Activated CD8-positive, alpha-beta memory T cell treated with anti-CD3 and anti-CD28 coated beads, Interleukin-2, amount 10 ng/mL, durations not matched to agents 7 days and 5 days (primary cell): Measurements from ENCODE around the gene PTF1A. TPM values are rescaled to one million over a fixed set of nuclear protein-coding genes. Genes with fewer than 3 reads are reported as not detected.

Experiments
- ATAC-seq: fragments of 150-1000 bp; cut with Tn5 transposase; one replicate; pipeline ENCODE4 v1.10.0; 2021; ENCODE audit warnings: moderate library complexity
- CTCF ChIA-PET: fragments of 350-600 bp; sonication (Branson Sonifier 250); formaldehyde crosslinking; loops from one replicate; lab custom pipeline; 2021; ENCODE audit warnings: antibody characterized with exemption; lab: Charles Lee
- DNase-seq: peaks from one replicate; pipeline ENCODE4 v3.0.0-alpha.2; 2020
- H3K27ac Mint-ChIP-seq: one replicate; pipeline ENCODE4 v1.8.0; 2021; ENCODE audit warnings: mild to moderate bottlenecking, mixed read lengths
- H3K27me3 Mint-ChIP-seq: one replicate; pipeline ENCODE4 v1.8.0; 2021; ENCODE audit warnings: mixed read lengths
- H3K36me3 Mint-ChIP-seq: one replicate; pipeline ENCODE4 v1.8.0; 2021; ENCODE audit warnings: mild to moderate bottlenecking, mixed read lengths
- H3K4me1 Mint-ChIP-seq: one replicate; pipeline ENCODE4 v1.8.0; 2021; ENCODE audit warnings: mixed read lengths
- H3K4me3 Mint-ChIP-seq: one replicate; pipeline ENCODE4 v1.8.0; 2021; ENCODE audit warnings: mild to moderate bottlenecking, moderate library complexity, mixed read lengths
- H3K9me3 Mint-ChIP-seq: one replicate; pipeline ENCODE4 v1.8.0; 2022; ENCODE audit warnings: low read depth, mixed read lengths
- total RNA-seq, 2 experiments: library from RNA; stranded (reverse); gene quantifications; one replicate each; pipeline ENCODE4 v1.2.3, GENCODE V29; 2021

Gene PTF1A, protein sequence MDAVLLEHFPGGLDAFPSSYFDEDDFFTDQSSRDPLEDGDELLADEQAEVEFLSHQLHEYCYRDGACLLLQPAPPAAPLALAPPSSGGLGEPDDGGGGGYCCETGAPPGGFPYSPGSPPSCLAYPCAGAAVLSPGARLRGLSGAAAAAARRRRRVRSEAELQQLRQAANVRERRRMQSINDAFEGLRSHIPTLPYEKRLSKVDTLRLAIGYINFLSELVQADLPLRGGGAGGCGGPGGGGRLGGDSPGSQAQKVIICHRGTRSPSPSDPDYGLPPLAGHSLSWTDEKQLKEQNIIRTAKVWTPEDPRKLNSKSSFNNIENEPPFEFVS
- total RNA-seq: not detected

DNA sequence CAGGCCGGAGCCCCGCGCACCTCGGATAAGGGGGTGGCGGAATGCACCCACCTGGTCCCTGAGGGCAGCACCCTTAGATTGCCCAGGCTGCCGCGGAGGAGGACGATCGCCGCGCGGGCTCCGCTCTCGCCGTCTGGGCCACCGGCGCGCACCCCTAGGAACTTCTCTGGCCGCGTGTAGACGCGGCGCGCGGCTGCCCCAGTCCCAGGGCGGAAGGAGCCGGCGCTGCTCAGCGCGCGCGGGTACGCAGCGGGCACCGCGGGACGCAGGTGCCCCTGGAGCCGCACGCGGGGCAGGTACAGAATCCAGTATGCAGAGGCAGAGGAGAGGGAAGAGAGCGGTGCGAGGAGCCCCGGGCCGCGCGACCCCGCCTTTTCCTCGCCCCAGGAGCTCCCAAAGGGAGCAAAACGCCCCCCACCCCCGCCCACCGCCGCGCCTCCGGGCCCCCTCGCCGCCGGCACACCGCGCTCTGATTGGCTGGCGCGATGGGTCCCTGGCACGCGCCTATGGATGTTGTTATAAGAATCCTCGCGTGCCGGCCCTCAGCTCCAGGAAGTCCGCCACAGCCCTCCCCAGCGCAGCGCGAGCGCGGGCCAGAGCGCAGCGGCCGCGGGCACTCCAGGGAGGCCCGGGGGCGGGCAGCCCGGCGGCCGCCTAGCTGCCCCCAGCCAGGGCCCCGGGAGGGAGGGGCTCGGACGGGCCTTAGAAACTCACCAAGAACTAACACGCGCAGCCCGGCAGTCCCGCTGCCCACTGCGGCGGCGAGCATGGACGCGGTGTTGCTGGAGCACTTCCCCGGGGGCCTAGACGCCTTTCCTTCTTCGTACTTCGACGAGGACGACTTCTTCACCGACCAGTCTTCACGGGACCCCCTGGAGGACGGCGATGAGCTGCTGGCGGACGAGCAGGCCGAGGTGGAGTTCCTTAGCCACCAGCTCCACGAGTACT is at the start of gene PTF1A:
TSS of gene PTF1A (plus strand) at position 549 of the 948 bp plus-strand sequence. CDS start at position 768, 219 bp downstream.
- Mint-ChIP-seq H3K9me3 (no peaks in the 10 kb centered on the region), H3K4me1 (peaks cover 3% of the 10 kb centered on the region), H3K27ac (no peak within 1 kb of the TSS), H3K4me3 (no peak within 1 kb of the TSS), H3K36me3 (peaks cover 1% of the 10 kb centered on the region), H3K27me3 (peaks cover 79% of the 10 kb centered on the region)
- no peak for DNase-seq
- CTCF ChIA-PET: no interaction called here
- no peak for ATAC-seq

DNA sequence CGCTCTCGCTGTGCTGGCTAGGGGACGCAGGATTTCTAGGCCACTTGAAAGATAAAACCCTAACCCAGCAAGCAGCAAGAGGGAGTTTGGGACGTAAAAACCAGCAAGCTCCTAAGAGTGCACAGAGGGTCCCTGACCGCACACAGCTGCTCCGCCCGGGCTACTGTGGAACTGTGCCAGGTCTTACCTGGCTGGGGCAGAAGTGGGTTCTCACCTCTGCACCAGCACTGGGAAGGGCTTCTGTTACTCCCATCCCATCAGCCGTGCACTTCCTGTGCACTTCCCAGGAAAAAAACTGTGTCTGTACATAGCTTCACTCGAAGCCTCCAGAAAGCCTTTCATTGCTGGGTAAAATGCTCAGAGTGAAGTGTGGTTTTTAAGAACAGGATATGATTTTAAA is 45.9 kb upstream of the PTF1A start:
- no peak overlapping the region for H3K27ac Mint-ChIP-seq
- peaks cover 11% of the 10 kb centered on the region for H3K27me3 Mint-ChIP-seq
- ATAC-seq (no peak), DNase-seq (no peak)
- no peaks in the 10 kb centered on the region for H3K4me1 Mint-ChIP-seq
- CTCF ChIA-PET: no interaction called here
- H3K36me3 Mint-ChIP-seq: no peaks in the 10 kb centered on the region
- H3K9me3 Mint-ChIP-seq: no peaks in the 10 kb centered on the region
- H3K4me3 Mint-ChIP-seq: no peak overlapping the region

DNA sequence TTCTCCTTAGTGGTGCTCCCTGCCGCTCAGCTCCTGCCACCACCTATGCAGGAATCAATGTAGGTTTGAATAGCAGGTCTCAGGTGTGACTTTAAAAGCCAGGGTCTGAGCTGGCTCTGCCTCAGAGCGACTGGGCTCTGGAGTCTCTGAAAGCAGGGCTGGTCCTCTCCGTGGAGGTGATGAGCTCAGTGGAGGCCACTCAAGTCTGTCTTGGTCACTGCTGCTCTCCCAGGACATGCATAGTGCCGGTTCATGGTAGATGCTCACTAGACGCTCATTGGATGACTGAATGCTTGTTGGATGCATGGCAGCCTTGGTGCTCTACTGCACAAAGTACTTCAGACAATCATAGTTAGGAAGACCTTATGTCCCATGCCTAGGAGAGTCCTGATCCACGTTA is 45.1 kb upstream of the PTF1A start:
- no peak for ATAC-seq
- H3K4me1 Mint-ChIP-seq: no peaks in the 10 kb centered on the region
- CTCF ChIA-PET: no interaction called here

DNA sequence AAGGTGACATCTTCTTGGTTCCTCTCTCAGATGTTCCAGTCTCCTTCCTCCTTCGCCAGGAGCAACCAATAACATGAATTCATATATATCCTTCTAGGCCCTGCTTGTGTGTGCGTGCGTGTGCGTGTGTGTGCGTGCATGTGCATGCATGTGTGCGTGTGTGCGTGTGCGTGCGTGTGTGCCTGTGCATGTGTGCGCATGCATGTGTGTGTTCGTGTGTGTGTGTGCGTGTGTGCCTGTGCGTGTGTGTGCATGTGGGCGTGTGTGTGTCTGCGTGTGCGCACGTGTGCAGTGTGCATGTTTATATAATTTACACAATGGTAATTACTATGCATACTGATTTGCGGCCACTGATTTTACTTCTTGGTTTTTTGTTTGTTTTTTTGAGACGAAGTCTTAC is 43.9 kb upstream of the PTF1A start:
- Mint-ChIP-seq H3K9me3 (no peaks in the 10 kb centered on the region), H3K27ac (no peak overlapping the region), H3K36me3 (no peaks in the 10 kb centered on the region), H3K4me1 (no peaks in the 10 kb centered on the region), H3K27me3 (no peaks in the 10 kb centered on the region), H3K4me3 (no peak overlapping the region)
- CTCF ChIA-PET: no interaction called here
- DNase-seq (no peak), ATAC-seq (no peak)

More for the DNA sequence above, 45.1 kb upstream of the PTF1A start:
- Mint-ChIP-seq H3K27ac (no peak overlapping the region), H3K36me3 (no peaks in the 10 kb centered on the region), H3K9me3 (no peaks in the 10 kb centered on the region), H3K4me3 (no peak overlapping the region), H3K27me3 (peaks cover 6% of the 10 kb centered on the region)
- no peak for DNase-seq

DNA sequence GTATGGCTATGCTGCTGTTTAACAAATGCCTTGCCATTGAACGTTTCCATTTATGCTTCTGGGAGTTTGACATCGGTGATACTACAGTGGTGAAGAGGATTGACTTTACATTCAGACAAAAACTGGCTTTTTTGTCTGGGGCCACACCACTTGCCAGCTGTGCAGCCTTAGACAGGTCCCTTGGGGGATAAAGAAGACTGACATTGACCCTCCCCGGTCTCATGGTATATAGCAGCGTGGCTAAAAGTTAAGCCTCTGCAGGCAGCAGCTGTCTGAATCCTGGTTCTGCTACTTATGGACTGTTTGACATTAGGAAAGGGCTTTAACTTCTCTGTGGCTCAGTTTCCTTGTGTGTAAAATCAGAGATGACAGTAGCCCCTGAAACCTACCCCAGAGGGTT is 42.0 kb upstream of the PTF1A start:
- CTCF ChIA-PET: no interaction called here
- Mint-ChIP-seq H3K4me1 (no peaks in the 10 kb centered on the region), H3K36me3 (no peaks in the 10 kb centered on the region), H3K27ac (no peak overlapping the region), H3K4me3 (no peak overlapping the region), H3K9me3 (no peaks in the 10 kb centered on the region), H3K27me3 (no peaks in the 10 kb centered on the region)
- ATAC-seq: no peak
- no peak for DNase-seq

DNA sequence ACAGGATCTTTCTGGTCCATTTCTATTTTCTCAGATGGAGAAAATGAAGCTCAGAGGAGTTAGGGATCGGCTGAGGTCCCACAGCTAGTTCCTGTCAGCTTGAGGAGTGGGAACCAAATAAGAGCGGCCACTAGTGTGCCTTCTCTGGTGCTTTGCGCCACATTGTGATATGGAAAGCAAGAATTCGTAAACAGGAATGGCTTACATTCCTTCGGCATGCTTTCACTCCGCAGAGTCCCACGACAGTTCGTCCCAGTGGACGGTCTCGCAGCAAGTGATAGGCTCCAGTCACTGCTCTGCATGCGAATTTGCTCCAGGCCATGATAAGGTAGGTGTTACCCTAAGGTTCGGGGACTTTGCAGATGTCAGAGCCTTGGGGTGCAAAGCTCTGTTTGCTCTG is 41.5 kb upstream of the PTF1A start:
- Mint-ChIP-seq H3K27ac (no peak overlapping the region), H3K36me3 (no peaks in the 10 kb centered on the region), H3K4me1 (no peaks in the 10 kb centered on the region), H3K9me3 (no peaks in the 10 kb centered on the region), H3K27me3 (no peaks in the 10 kb centered on the region), H3K4me3 (no peak overlapping the region)
- CTCF ChIA-PET: no interaction called here
- DNase-seq (no peak), ATAC-seq (no peak)

DNA sequence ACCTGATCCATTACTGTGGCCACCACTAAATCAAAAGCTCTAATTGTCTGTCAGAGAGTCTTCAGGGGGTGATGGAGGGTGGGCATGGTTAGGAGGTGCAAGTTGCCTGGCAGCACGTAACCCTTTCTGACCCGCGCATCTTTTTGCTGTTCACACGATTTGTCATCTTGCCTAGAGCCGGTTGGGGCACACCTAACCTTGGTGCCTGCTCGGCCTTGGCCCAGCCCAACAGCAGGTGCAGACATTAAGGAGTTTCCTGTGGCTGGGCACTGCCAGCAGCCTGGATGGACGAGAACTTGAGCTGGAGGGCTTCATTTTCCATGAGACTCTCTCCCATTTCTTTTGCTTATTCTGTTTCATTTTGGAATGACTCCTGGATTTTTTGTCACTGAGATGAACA is 41.0 kb upstream of the PTF1A start:
- Mint-ChIP-seq H3K27ac (no peak overlapping the region), H3K36me3 (no peaks in the 10 kb centered on the region), H3K27me3 (no peaks in the 10 kb centered on the region), H3K9me3 (no peaks in the 10 kb centered on the region), H3K4me3 (no peak overlapping the region), H3K4me1 (no peaks in the 10 kb centered on the region)
- ATAC-seq: no peak
- DNase-seq: no peak
- CTCF ChIA-PET: no interaction called here

DNA sequence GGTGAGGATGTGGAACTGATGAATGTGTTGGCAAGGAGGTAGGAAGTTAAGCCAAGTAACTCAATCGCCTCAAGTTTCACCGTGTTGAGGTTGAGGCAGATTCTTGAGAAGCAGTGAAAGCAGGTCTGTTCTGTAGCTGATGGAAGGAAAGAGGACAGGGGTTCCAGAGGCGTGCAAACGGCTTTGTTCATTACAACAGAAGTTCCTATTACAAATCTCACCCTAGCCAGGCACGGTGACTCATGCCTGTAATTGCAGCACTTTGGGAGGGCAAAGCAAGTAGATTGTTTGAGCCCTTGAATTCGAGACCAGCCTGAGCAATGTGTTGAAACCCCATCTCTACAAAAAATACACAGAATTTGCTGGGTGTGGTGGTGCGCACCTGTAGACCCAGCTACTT is 36.9 kb upstream of the PTF1A start:
- Mint-ChIP-seq H3K4me3 (no peak overlapping the region), H3K27ac (no peak overlapping the region), H3K9me3 (no peaks in the 10 kb centered on the region), H3K27me3 (peaks cover 6% of the 10 kb centered on the region), H3K4me1 (peaks cover 7% of the 10 kb centered on the region), H3K36me3 (no peaks in the 10 kb centered on the region)
- CTCF ChIA-PET: interaction anchor here (1.4 kb wide), 1 partner anchor 139 kb away, joined by 4 read pairs; no protein-coding TSS in a partner anchor
- no peak for ATAC-seq
- no peak for DNase-seq

DNA sequence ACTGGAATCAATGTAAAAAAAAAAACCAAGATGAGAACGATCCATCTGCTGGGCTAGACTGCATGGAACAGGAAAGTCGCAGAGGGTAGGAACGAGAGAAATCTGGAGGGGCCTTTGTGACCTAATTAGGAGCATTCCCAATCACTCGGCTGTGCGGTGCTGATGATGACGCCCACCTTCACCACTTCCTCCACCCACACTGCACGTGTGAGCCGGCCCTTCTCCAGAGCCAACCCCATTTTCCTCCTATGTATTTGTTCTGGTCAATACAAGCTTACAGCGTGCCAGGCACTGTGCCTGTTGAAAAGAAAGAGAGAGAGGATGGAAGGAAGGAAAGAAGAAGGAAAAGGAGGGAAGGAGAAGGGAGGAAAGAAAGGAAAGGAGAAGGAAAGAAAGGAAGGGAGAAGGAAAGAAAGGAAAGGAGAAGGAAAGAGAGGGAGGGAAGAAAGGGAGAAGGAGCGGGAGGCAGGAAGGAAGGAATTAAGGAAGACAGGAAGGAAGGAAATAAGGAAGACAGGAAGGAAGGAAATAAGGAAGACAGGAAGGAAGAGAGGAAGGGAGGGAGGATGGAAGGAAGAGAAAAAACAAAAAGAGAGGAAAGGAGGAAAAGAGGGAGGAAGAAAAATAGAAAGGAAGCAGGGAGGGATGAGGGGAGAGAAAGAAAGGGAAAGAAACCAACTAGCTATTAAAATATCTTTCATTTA is 35.5 kb upstream of the PTF1A start:
- H3K4me3 Mint-ChIP-seq: no peak overlapping the region
- H3K9me3 Mint-ChIP-seq: no peaks in the 10 kb centered on the region
- CTCF ChIA-PET: interaction anchor here (5.4 kb wide), 1 partner anchor 136 kb away, joined by 52 read pairs; no protein-coding TSS in a partner anchor
- DNase-seq (no peak), ATAC-seq (no peak)
- no peak overlapping the region for H3K27ac Mint-ChIP-seq
- H3K36me3 Mint-ChIP-seq: no peaks in the 10 kb centered on the region
- H3K27me3 Mint-ChIP-seq: peaks cover 10% of the 10 kb centered on the region
- H3K4me1 Mint-ChIP-seq: peaks cover 7% of the 10 kb centered on the region

DNA sequence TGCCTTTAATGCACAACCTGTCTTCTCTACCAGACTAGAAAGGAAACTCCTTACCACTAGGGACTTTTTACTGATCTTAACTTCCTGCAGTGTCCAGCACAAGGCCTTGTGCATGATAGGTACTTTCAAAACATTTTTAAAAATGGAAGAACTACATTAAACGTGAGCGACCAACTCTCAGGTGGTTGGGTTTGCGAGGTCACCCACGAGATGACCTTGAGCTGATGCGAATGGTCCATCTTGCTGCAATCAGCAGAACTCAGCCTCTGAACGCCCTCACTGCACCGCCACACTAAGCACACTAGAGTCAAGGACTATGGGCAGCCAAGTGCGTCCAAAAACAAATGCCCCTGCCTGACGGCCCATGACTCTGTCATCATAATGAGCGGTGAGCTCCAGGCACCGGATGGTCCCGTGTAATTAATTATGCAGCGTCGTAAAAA is 34.9 kb upstream of the PTF1A start:
- DNase-seq (no peak), ATAC-seq (no peak)
- CTCF ChIA-PET: interaction anchor here (0.5 to 5.4 kb wide), 8 partner anchors 10 to 371 kb away, joined by 3 to 52 read pairs (median 4); no protein-coding TSS in a partner anchor
- H3K4me1 Mint-ChIP-seq: peaks cover 7% of the 10 kb centered on the region
- no peaks in the 10 kb centered on the region for H3K9me3 Mint-ChIP-seq
- no peaks in the 10 kb centered on the region for H3K36me3 Mint-ChIP-seq
- H3K27me3 Mint-ChIP-seq: peaks cover 10% of the 10 kb centered on the region
- H3K27ac Mint-ChIP-seq: no peak overlapping the region
- H3K4me3 Mint-ChIP-seq: no peak overlapping the region

DNA sequence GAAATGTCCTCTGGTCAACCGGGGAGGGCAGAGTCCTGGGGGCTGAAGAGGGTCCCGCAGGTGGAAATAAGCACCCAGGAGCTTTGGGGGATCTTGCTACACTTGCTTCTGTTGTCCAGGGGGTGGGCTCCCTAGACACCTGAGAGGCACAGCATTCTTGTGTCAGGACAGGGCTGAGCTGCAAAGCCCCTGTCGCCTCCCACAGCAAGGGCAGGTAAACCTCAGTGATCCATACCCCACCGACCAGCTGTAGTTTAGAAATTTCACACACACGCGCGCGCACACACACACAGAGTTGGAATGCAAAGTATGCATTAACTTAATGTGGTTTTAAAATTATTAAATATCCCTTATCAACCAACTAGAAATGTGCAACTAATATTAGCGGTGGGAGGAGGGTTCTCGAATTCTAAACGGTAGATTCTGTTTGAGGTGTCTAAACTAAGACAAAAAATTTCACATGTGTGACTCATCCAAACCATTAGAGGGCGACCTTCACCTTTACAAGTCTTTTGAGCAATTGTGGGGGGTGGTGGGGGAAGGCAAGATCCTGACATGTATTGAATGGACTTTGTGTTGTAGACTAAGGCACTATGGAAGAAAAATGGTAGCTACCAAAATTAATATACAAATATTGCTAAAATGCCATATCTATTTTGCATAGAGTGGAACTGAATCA is 34.3 kb upstream of the PTF1A start:
- Mint-ChIP-seq H3K27ac (no peak overlapping the region), H3K4me1 (peaks cover 7% of the 10 kb centered on the region), H3K36me3 (no peaks in the 10 kb centered on the region), H3K9me3 (no peaks in the 10 kb centered on the region), H3K4me3 (no peak overlapping the region), H3K27me3 (peaks cover 10% of the 10 kb centered on the region)
- ATAC-seq (no peak), DNase-seq (no peak)
- CTCF ChIA-PET: interaction anchor here (0.5 to 5.4 kb wide), 17 partner anchors 9 to 1038 kb away, joined by 3 to 52 read pairs (median 3); no protein-coding TSS in a partner anchor

DNA sequence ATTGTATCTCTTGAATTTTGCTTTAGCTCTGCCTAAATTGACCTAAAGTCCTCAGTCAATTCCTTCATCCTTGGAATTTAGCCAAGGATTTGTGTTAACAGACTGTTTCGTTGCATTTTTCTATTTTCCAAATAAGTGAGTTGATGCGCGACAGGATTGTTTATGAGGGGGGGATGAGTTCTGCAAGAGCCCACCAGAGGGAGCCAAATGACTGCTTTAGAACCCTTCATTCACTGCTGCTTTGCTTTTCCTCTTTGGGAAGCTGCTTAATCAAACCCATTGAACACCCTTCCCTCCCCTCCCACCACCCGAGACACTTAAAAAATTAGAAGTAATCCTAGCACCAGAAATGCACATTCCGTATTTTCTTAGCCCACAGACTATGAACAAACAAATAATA is 33.7 kb upstream of the PTF1A start:
- CTCF ChIA-PET: interaction anchor here (0.9 to 5.4 kb wide), 16 partner anchors 9 to 1037 kb away, joined by 3 to 52 read pairs (median 4); no protein-coding TSS in a partner anchor
- Mint-ChIP-seq H3K27me3 (peaks cover 10% of the 10 kb centered on the region), H3K4me3 (no peak overlapping the region), H3K9me3 (no peaks in the 10 kb centered on the region), H3K27ac (no peak overlapping the region), H3K36me3 (no peaks in the 10 kb centered on the region), H3K4me1 (peaks cover 7% of the 10 kb centered on the region)
- DNase-seq (peak; percentile 44), ATAC-seq (peak; percentile 42)
